HEK293 (cell line): ENCODE results near the gene ENOX2.

Experiments used
- CTCF ChIA-PET: fragments of 350-600 bp; formaldehyde crosslinking; extraction: SDS; loops from one replicate; lab custom pipeline; 2021; ENCODE audit warnings: antibody characterized with exemption; lab: Yijun Ruan, JAX
- POLR2A ChIA-PET: fragments of 300-600 bp; formaldehyde crosslinking; extraction: SDS; loops from one replicate; lab custom pipeline; 2020; ENCODE audit warnings: antibody characterized with exemption, inconsistent platforms; lab: Yijun Ruan, JAX
- H3K27ac ChIP-seq: fragments of 200-500 bp; sonication (Bioruptor generic); 2 replicates; pipeline ENCODE4 v1.5.1; 2014; ENCODE audit warnings: low read depth, low read length, control low read depth, inconsistent platforms; ENCODE audit errors: extremely low read depth
- H3K36me3 ChIP-seq, 2 experiments: fragments of 200-500 bp in 1 of 2; sonication (Bioruptor generic) in 1 of 2; 1 replicate in 1 of 2; 2 replicates in 1 of 2; pipeline ENCODE4 v1.5.1; 2014 to 2017; ENCODE audit warnings: inconsistent platforms in 2 of 2, low read length in 2 of 2; ENCODE audit not compliant: control insufficient read depth in 2 of 2, insufficient read depth in 1 of 2
- H3K4me1 ChIP-seq: fragments of 200-500 bp; sonication (Bioruptor generic); 2 replicates; pipeline ENCODE4 v1.5.1; 2014; ENCODE audit warnings: mild to moderate bottlenecking, low read length, inconsistent platforms; ENCODE audit not compliant: control insufficient read depth, insufficient read depth
- H3K4me3 ChIP-seq: 2 replicates; pipeline ENCODE4 v1.5.1; 2011; ENCODE audit warnings: low read depth, mild to moderate bottlenecking, control low read depth, low read length, moderate library complexity
- H3K9me3 ChIP-seq: fragments of 200-500 bp; sonication (Bioruptor generic); 2 replicates; pipeline ENCODE4 v1.5.1; 2014; ENCODE audit warnings: low read depth, low read length, inconsistent platforms; ENCODE audit not compliant: control insufficient read depth, insufficient read depth
- KLF10 ChIP-seq: fragments of 450-650 bp; IDR thresholded peaks from 2 replicates; pipeline ENCODE4 v1.5.1; 2018; ENCODE audit warnings: missing biosample characterization, mild to moderate bottlenecking, missing genetic modification characterization
- KLF16 ChIP-seq: fragments of 450-650 bp; formaldehyde crosslinking; IDR thresholded peaks from 2 replicates; pipeline ENCODE4 v1.5.1; 2017; ENCODE audit warnings: missing biosample characterization, missing genetic modification characterization
- RBAK ChIP-seq: fragments of 450-650 bp; formaldehyde crosslinking; IDR thresholded peaks from 2 replicates; pipeline ENCODE4 v1.5.1; 2016; ENCODE audit warnings: missing biosample characterization, missing genetic modification characterization
- SP7 ChIP-seq: fragments of 450-650 bp; formaldehyde crosslinking; IDR thresholded peaks from 2 replicates; pipeline ENCODE4 v1.5.1; 2016; ENCODE audit warnings: missing biosample characterization, missing genetic modification characterization
- TCF7L2 ChIP-seq: IDR thresholded peaks from 2 replicates; pipeline ENCODE4 v1.6.1; 2011; ENCODE audit warnings: low read depth, mild to moderate bottlenecking, inconsistent platforms, low read length, moderate library complexity, borderline replicate concordance
- ZFHX2 ChIP-seq: fragments of 450-650 bp; formaldehyde crosslinking; conservative IDR thresholded peaks from 2 replicates; pipeline ENCODE4 v1.5.1; 2016; ENCODE audit warnings: missing biosample characterization, missing genetic modification characterization
- ZNF18 ChIP-seq: fragments of 450-650 bp; formaldehyde crosslinking; IDR thresholded peaks from 2 replicates; pipeline ENCODE4 v1.5.1; 2016; ENCODE audit warnings: missing biosample characterization, missing genetic modification characterization
- ZNF223 ChIP-seq: fragments of 450-650 bp; formaldehyde crosslinking; IDR thresholded peaks from 2 replicates; pipeline ENCODE4 v1.5.1; 2016; ENCODE audit warnings: missing biosample characterization, missing genetic modification characterization
- ZNF335 ChIP-seq: fragments of 450-650 bp; formaldehyde crosslinking; conservative IDR thresholded peaks from 2 replicates; pipeline ENCODE4 v1.5.1; 2016; ENCODE audit warnings: missing biosample characterization, missing genetic modification characterization
- ZNF426 ChIP-seq: fragments of 450-650 bp; formaldehyde crosslinking; IDR thresholded peaks from 2 replicates; pipeline ENCODE4 v1.5.1; 2017; ENCODE audit warnings: missing biosample characterization, missing genetic modification characterization, mild to moderate bottlenecking, inconsistent platforms, moderate library complexity
- ZNF558 ChIP-seq: fragments of 450-650 bp; formaldehyde crosslinking; IDR thresholded peaks from 2 replicates; pipeline ENCODE4 v1.5.1; 2016; ENCODE audit warnings: missing biosample characterization, missing genetic modification characterization
- ZNF580 ChIP-seq: fragments of 450-650 bp; formaldehyde crosslinking; IDR thresholded peaks from 2 replicates; pipeline ENCODE4 v1.5.1; 2016; ENCODE audit warnings: missing biosample characterization, missing genetic modification characterization
- ZNF768 ChIP-seq: fragments of 450-650 bp; formaldehyde crosslinking; IDR thresholded peaks from 2 replicates; pipeline ENCODE4 v1.5.1; 2018; ENCODE audit warnings: missing biosample characterization, mild to moderate bottlenecking, missing genetic modification characterization
- TF ChIP-seq, protein P1 (sequence below): fragments of 450-650 bp; formaldehyde crosslinking; IDR thresholded peaks from 2 replicates; pipeline ENCODE4 v1.5.1; 2017; ENCODE audit warnings: missing biosample characterization, missing genetic modification characterization

Gene ENOX2

GRCh38 chrX:130676861-130677260 lies 226.1 kb downstream of the ENOX2 start (continued):
- TF ChIP-seq ZNF18 (tag by site-specific recombination): no peak
- TF ChIP-seq ZNF335 (tag by site-specific recombination): no peak
- no peak for TF ChIP-seq ZNF223 (tag by site-specific recombination)
- TF ChIP-seq ZNF558 (tag by site-specific recombination): no peak
- no peak for TF ChIP-seq TCF7L2

- Histone ChIP-seq H3K4me1 (no peaks in the 10 kb centered on the region), H3K4me3 (no peak overlapping the region), H3K36me3 (no peaks in the 10 kb centered on the region), H3K27ac (no peak overlapping the region), H3K9me3 (no peaks in the 10 kb centered on the region)
- ChIA-PET CTCF (no interaction called here), POLR2A (no interaction called here)
- TF ChIP-seq KLF10 (tag by site-specific recombination) (no peak), ZNF580 (tag by site-specific recombination) (no peak), ZNF768 (tag by site-specific recombination) (no peak)
- TF ChIP-seq, protein P1, sequence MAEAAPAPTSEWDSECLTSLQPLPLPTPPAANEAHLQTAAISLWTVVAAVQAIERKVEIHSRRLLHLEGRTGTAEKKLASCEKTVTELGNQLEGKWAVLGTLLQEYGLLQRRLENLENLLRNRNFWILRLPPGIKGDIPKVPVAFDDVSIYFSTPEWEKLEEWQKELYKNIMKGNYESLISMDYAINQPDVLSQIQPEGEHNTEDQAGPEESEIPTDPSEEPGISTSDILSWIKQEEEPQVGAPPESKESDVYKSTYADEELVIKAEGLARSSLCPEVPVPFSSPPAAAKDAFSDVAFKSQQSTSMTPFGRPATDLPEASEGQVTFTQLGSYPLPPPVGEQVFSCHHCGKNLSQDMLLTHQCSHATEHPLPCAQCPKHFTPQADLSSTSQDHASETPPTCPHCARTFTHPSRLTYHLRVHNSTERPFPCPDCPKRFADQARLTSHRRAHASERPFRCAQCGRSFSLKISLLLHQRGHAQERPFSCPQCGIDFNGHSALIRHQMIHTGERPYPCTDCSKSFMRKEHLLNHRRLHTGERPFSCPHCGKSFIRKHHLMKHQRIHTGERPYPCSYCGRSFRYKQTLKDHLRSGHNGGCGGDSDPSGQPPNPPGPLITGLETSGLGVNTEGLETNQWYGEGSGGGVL: no peak
These were observed 230.8 kb downstream of the ENOX2 start for GRCh38 chrX:130672214-130672613.

DNA sequence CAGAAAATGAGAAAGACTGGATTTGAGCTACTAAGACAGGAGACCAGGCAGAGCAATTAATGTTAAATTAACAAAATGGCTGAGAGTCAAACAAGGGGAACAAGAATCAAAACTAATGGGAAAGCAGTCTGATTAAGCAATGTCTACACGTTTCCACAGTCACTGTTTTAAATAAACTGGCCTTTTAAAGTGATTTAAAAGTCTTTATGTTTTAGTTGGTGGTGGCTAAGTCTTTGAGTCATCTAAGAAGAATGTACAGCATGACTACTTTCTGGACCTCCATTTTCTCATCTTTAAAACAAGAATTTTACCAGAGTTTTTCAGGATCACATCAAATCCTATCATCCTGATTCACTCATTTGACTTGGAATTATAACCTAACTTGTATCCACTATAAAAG lies 233.8 kb downstream of the ENOX2 start:
- CTCF ChIA-PET: no interaction called here
- Histone ChIP-seq H3K4me1 (no peaks in the 10 kb centered on the region), H3K36me3 (no peaks in the 10 kb centered on the region), H3K4me3 (no peak overlapping the region), H3K9me3 (no peaks in the 10 kb centered on the region), H3K27ac (no peak overlapping the region)
- no peak for TF ChIP-seq ZFHX2 (tag by site-specific recombination)
- no peak for TF ChIP-seq RBAK (tag by site-specific recombination)
- no peak for TF ChIP-seq ZNF426 (tag by site-specific recombination)
- TF ChIP-seq, all 188 proteins: peak for 0
- POLR2A ChIA-PET: no interaction called here

DNA sequence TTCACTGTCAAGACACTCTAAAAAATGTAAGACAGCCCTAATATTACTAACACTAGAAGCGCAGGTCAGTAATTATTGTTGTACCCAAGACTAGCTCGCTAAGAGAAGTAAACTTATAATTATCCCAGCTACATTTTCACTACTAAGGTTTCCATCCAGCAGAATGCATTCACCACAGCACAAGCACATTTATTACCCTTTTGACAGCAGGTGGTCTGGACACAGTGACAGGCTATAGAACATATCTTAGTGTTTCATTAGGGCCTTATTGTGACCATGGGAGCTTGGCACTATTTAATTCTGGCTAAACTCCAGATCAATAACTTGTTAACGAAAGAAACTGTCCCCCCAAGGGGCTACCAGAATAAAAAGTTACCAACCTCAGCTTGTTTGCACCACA lies 237.7 kb downstream of the ENOX2 start:
- Histone ChIP-seq H3K36me3 (no peaks in the 10 kb centered on the region), H3K9me3 (no peaks in the 10 kb centered on the region), H3K4me1 (no peaks in the 10 kb centered on the region), H3K4me3 (no peak overlapping the region), H3K27ac (no peak overlapping the region)
- POLR2A ChIA-PET: no interaction called here
- TF ChIP-seq RBAK (tag by site-specific recombination): no peak
- TF ChIP-seq, protein P1: no peak
- TF ChIP-seq SP7 (tag by site-specific recombination): peak; percentile 61
- no peak for TF ChIP-seq KLF16 (tag by site-specific recombination)
- CTCF ChIA-PET: no interaction called here
